ENCODE results near the gene RARA. TPM values are rescaled to one million over a fixed set of nuclear protein-coding genes. Genes with fewer than 3 reads are reported as not detected.
"Not testable (repeated sequence)": the region's sequence is repeated elsewhere in the genome, so short reads cannot be mapped to it uniquely, and the experiment has no call there.

The RARA gene
- total and polyA plus RNA-seq, 8 donors, result 11.2 to 40.8 (median 19.4) TPM

DNA sequence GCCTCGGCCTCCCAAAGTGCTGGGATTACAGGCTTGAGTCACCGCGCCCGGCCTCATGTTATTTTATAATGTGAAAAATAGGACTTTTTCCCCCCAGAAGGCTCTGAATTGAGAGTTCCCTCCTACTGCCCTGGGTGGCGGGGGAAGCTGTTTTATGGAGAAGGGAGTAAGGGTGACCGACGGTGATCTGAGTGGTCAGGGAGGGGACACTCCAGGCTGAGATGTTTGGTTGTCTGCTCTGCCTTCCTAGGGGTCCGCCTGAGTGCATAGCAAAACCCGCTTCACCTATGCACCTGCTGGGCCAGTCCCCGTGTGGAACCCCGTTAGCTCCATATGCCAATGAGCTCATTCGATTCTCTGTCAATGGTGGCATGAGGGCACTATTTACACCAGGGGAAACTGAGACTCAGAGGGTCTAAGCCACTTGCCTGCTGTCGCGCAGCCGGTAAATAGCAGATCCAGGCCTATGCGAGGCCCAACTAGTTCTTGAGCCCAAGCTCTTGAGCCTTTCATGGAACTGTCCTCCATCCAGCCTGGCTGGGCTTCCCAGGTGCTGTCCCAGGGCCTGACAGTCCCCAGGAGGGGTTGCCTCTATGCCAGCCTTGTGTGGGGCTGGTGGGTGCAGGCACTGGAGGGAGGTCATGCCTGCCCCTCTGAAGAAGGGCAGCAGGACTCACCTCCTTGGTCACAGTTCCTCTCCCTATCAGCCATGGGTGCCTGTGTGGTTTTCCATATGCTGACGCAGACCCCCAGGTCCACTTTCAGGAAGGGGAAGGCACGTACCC is 57.3 kb downstream of the RARA start:
- DNase-seq, result no peak
- Histone ChIP-seq H3K4me1 (peaks cover 9 to 28% (median 22%) of the 10 kb centered on the region in 4 donors), H3K27me3 (peaks cover 0 to 24% (median 0%) of the 10 kb centered on the region in 3 donors), H3K36me3 (no peaks in the 10 kb centered on the region), H3K27ac (no peak overlapping the region), H3K4me3 (no peak overlapping the region), H3K9me3 (no peaks in the 10 kb centered on the region)
- WGBS, 5 donors, result 94 to 96% (median 94%) methylated on average over 17 to 18 of the region's 18 CpGs
- TF ChIP-seq, protein P1, sequence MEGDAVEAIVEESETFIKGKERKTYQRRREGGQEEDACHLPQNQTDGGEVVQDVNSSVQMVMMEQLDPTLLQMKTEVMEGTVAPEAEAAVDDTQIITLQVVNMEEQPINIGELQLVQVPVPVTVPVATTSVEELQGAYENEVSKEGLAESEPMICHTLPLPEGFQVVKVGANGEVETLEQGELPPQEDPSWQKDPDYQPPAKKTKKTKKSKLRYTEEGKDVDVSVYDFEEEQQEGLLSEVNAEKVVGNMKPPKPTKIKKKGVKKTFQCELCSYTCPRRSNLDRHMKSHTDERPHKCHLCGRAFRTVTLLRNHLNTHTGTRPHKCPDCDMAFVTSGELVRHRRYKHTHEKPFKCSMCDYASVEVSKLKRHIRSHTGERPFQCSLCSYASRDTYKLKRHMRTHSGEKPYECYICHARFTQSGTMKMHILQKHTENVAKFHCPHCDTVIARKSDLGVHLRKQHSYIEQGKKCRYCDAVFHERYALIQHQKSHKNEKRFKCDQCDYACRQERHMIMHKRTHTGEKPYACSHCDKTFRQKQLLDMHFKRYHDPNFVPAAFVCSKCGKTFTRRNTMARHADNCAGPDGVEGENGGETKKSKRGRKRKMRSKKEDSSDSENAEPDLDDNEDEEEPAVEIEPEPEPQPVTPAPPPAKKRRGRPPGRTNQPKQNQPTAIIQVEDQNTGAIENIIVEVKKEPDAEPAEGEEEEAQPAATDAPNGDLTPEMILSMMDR (IDR thresholded peaks at IDR 0.05), result no peak
- no peak for TF ChIP-seq POLR2AphosphoS5 (IDR thresholded peaks at IDR 0.05)
- TF ChIP-seq POLR2A (IDR thresholded peaks at IDR 0.05), result no peak
- no peak for TF ChIP-seq EP300 (IDR thresholded peaks at IDR 0.05)
- intact Hi-C loops (cut with DNase I; ENCODE audit: low total_unique reads), result loop anchor here (10.0 kb wide), 1 partner anchor 69 kb away; no protein-coding TSS in a partner anchor

DNA sequence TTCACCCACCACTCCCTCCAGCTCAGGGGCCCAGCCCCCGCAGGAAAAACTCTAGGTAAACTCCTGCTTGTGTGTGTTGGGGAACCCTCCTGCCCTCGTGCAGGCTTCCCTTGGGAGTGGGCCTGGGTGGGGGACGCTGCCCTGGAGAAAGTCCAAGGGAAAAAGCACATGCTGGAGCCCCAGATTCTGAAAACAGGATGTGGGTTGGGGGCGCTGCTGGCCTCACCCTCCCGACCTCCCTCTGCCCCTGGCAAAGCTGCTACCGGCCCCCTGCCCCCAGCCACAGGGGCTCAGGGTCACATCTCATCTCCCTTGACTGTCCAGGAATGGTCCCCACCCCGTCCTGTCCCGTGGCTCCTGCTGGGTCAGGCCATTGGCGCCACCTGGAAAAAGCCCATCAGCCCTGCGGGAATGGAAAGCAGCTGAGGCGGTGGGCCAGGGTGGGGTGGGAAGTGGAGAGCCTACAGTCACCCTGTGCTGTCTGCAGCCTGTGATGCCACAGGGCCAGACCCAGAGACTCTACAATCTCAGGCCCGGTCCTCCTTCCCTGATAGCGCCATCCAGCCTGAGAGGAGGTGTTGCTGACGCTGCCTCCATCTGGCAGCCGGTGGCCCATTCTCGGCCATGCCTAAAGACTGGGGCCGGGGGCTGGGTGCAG is 58.0 kb downstream of the RARA start:
- no peaks in the 10 kb centered on the region for H3K36me3 ChIP-seq
- H3K4me3 ChIP-seq, result no peak overlapping the region
- intact Hi-C loops (cut with DNase I; ENCODE audit: low total_unique reads), result loop anchor here (10.0 kb wide), 1 partner anchor 68 kb away; no protein-coding TSS in a partner anchor
- no peak overlapping the region for H3K27ac ChIP-seq
- no peaks in the 10 kb centered on the region for H3K9me3 ChIP-seq
- peaks cover 9 to 27% (median 22%) of the 10 kb centered on the region in 4 donors for H3K4me1 ChIP-seq
- no peak for DNase-seq
- WGBS, 5 donors, result 72 to 78% (median 77%) methylated on average over 15 to 17 of the region's 17 CpGs
- no peak for TF ChIP-seq POLR2AphosphoS5 (IDR thresholded peaks at IDR 0.05)
- TF ChIP-seq, protein P1 (IDR thresholded peaks at IDR 0.05), result no peak
- peaks cover 0 to 16% (median 0%) of the 10 kb centered on the region in 3 donors for H3K27me3 ChIP-seq

DNA sequence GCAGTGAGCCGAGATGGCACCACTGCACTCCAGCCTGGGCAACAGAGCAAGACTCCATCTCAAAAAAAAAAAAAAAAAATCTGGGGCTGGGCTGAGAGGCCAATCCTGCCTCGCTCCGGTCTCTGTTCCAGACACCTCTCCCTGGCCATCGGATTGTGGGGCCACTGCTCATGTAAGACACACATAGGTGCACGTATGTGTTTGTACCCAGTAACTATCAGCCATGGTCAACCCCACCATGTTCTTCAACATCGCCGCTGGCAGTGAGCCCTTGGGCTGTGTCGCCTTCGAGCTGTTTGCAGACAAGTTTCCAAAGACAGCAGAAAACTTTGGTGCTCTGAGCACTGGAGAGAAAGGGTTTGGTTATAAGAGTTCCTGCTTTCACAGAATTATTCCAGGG is 58.7 kb downstream of the RARA start:
- 88 to 98% (median 93%) methylated on average over 8 to 9 of the region's 9 CpGs for WGBS, 5 donors
- H3K27ac ChIP-seq, DNase-seq, H3K27me3 ChIP-seq, H3K36me3 ChIP-seq, H3K4me3 ChIP-seq, H3K9me3 ChIP-seq: not testable (repeated sequence)
- intact Hi-C loops (cut with DNase I; ENCODE audit: low total_unique reads), result loop anchor here (10.0 kb wide), 1 partner anchor 67 kb away; no protein-coding TSS in a partner anchor
- H3K4me1 ChIP-seq, result peaks cover 9 to 19% (median 16%) of the 10 kb centered on the region in 4 donors

DNA sequence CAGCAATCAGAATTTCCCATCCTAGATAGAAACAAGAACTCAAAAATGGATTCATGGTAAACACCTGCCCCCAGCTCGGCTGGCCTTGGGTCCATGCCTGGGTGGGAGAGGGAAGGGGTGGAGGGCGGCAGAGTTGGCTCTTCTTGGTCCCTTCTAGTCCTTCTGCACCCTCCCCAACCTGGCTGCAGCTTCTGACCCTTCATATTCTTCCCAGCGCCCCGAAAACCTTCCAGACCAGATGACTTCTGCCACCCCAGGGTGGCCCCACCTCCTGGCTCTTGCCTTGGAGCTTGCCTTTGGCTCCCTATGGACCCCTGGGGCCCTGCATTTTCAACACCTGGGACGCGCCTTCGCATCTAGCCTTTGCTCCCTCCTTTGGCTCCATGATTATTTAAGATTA is 60.9 kb downstream of the RARA start:
- DNase-seq, result no peak
- no peaks in the 10 kb centered on the region for H3K27me3 ChIP-seq
- no peaks in the 10 kb centered on the region for H3K4me1 ChIP-seq
- 85 to 94% (median 87%) methylated on average over 7 of the region's 7 CpGs for WGBS, 5 donors
- H3K36me3 ChIP-seq, result no peaks in the 10 kb centered on the region
- TF ChIP-seq POLR2A (IDR thresholded peaks at IDR 0.05), result no peak
- no peak for TF ChIP-seq POLR2AphosphoS5 (IDR thresholded peaks at IDR 0.05)
- no peak for TF ChIP-seq EP300 (IDR thresholded peaks at IDR 0.05)
- TF ChIP-seq, protein P1 (IDR thresholded peaks at IDR 0.05), result no peak
- H3K27ac ChIP-seq, result no peak overlapping the region
- peaks cover 0 to 5% (median 0%) of the 10 kb centered on the region in 4 donors for H3K9me3 ChIP-seq
- intact Hi-C loops (cut with DNase I; ENCODE audit: low total_unique reads), result loop anchor here (10.0 kb wide), 1 partner anchor 65 kb away; no protein-coding TSS in a partner anchor
- H3K4me3 ChIP-seq, result no peak overlapping the region

Measured in stomach (tissue), 9 donors.